ENCODE measurements around the gene ACAA2.

ACAA2 gene

GRCh38 chr18:49761771-49762170 lies 51.6 kb downstream of the ACAA2 start:
- no peak overlapping the region for H3K9ac ChIP-seq
- H2AFZ ChIP-seq (ENCODE audit: low read depth), result no peak overlapping the region
- H3K79me2 ChIP-seq (ENCODE audit: insufficient read depth, low read depth), result no peaks in the 10 kb centered on the region
- H3K4me2 ChIP-seq, result no peak overlapping the region
- H3K36me3 ChIP-seq (ENCODE audit: insufficient read depth), result no peaks in the 10 kb centered on the region
- no peaks in the 10 kb centered on the region for H3K4me1 ChIP-seq (ENCODE audit: low read depth, poor library complexity, severe bottlenecking)
- H3K27me3 ChIP-seq (ENCODE audit: insufficient read depth, low read depth), result no peaks in the 10 kb centered on the region
- no peak overlapping the region for H3K4me3 ChIP-seq (IDR thresholded peaks at IDR 0.05; ENCODE audit: insufficient read depth, low read depth, low read length)
- TF ChIP-seq CTCF (conservative IDR thresholded peaks at IDR 0.05; ENCODE audit: low read depth, low read length), result no peak
- no peak overlapping the region for H3K27ac ChIP-seq
- no peaks in the 10 kb centered on the region for H4K20me1 ChIP-seq (ENCODE audit: insufficient read depth)

- Histone ChIP-seq H3K79me2 (ENCODE audit: insufficient read depth, low read depth) (no peaks in the 10 kb centered on the region), H3K9ac (no peak overlapping the region), H3K27ac (no peak overlapping the region), H4K20me1 (ENCODE audit: insufficient read depth) (no peaks in the 10 kb centered on the region), H3K36me3 (ENCODE audit: insufficient read depth) (no peaks in the 10 kb centered on the region), H3K27me3 (ENCODE audit: insufficient read depth, low read depth) (no peaks in the 10 kb centered on the region), H3K4me2 (no peak overlapping the region), H3K4me3 (IDR thresholded peaks at IDR 0.05; ENCODE audit: insufficient read depth, low read depth, low read length) (no peak overlapping the region), H2AFZ (ENCODE audit: low read depth) (no peak overlapping the region), H3K4me1 (ENCODE audit: low read depth, poor library complexity, severe bottlenecking) (no peaks in the 10 kb centered on the region)
- no peak for TF ChIP-seq CTCF (conservative IDR thresholded peaks at IDR 0.05; ENCODE audit: low read depth, low read length)
Measured at GRCh38 chr18:49758263-49758610, 55.1 kb downstream of the ACAA2 start.

GRCh38 chr18:49757513-49758262 lies 55.6 kb downstream of the ACAA2 start:
- no peaks in the 10 kb centered on the region for H3K4me1 ChIP-seq (ENCODE audit: low read depth, poor library complexity, severe bottlenecking)
- no peaks in the 10 kb centered on the region for H3K36me3 ChIP-seq (ENCODE audit: insufficient read depth)
- no peak overlapping the region for H2AFZ ChIP-seq (ENCODE audit: low read depth)
- no peak overlapping the region for H3K27ac ChIP-seq
- no peaks in the 10 kb centered on the region for H4K20me1 ChIP-seq (ENCODE audit: insufficient read depth)
- H3K4me3 ChIP-seq (IDR thresholded peaks at IDR 0.05; ENCODE audit: insufficient read depth, low read depth, low read length), result no peak overlapping the region
- no peaks in the 10 kb centered on the region for H3K27me3 ChIP-seq (ENCODE audit: insufficient read depth, low read depth)
- TF ChIP-seq CTCF (conservative IDR thresholded peaks at IDR 0.05; ENCODE audit: low read depth, low read length), result no peak
- H3K9ac ChIP-seq, result no peak overlapping the region
- no peak overlapping the region for H3K4me2 ChIP-seq
- no peaks in the 10 kb centered on the region for H3K79me2 ChIP-seq (ENCODE audit: insufficient read depth, low read depth)

- Histone ChIP-seq H3K9ac (no peak overlapping the region), H4K20me1 (ENCODE audit: insufficient read depth) (no peaks in the 10 kb centered on the region), H3K4me1 (ENCODE audit: low read depth, poor library complexity, severe bottlenecking) (no peaks in the 10 kb centered on the region), H3K27me3 (ENCODE audit: insufficient read depth, low read depth) (no peaks in the 10 kb centered on the region), H3K27ac (no peak overlapping the region), H3K4me3 (IDR thresholded peaks at IDR 0.05; ENCODE audit: insufficient read depth, low read depth, low read length) (no peak overlapping the region), H2AFZ (ENCODE audit: low read depth) (no peak overlapping the region), H3K79me2 (ENCODE audit: insufficient read depth, low read depth) (no peaks in the 10 kb centered on the region), H3K4me2 (no peak overlapping the region), H3K36me3 (ENCODE audit: insufficient read depth) (no peaks in the 10 kb centered on the region)
- no peak for TF ChIP-seq CTCF (conservative IDR thresholded peaks at IDR 0.05; ENCODE audit: low read depth, low read length)
Measured at GRCh38 chr18:49756671-49757362, 56.5 kb downstream of the ACAA2 start.

Data from KMS-11 (cell line).